B cell (primary cell): ENCODE measurements around the gene SLC2A10. TPM values are rescaled to one million over a fixed set of nuclear protein-coding genes. Genes with fewer than 3 reads are reported as not detected.

Experiments used
- ATAC-seq: fragments of 200-7000 bp; cut with Tn5 transposase; one replicate; pipeline ENCODE4 v1.10.0; 2021; ENCODE audit warnings: low read depth, mild to moderate bottlenecking, moderate number of reproducible peaks, moderate library complexity
- CTCF ChIA-PET: fragments of 350-600 bp; sonication (Branson Sonifier 250); formaldehyde crosslinking; loops from one replicate; lab custom pipeline; 2021; ENCODE audit warnings: antibody characterized with exemption, inconsistent platforms; lab: Charles Lee
- POLR2A ChIA-PET: fragments of 350-600 bp; sonication (Branson Sonifier 250); formaldehyde crosslinking; loops from one replicate; lab custom pipeline; 2021; ENCODE audit warnings: antibody characterized with exemption; lab: Charles Lee
- DNase-seq: peaks from one replicate; pipeline ENCODE4 v3.0.0; 2013
- H2AFZ ChIP-seq: 2 replicates; pipeline ENCODE4 v1.6.1; 2012; ENCODE audit warnings: mild to moderate bottlenecking, low read depth, low read length; ENCODE audit not compliant: insufficient read depth, poor library complexity, severe bottlenecking
- H3K27ac ChIP-seq, 2 donors: 1 replicate in 1 of 2; 2 replicates in 1 of 2; pipeline ENCODE4 v1.5.1; 2012 to 2013; ENCODE audit warnings: low read length in 2 of 2, mild to moderate bottlenecking in 2 of 2, moderate library complexity in 1 of 2
- H3K27me3 ChIP-seq, 4 experiments: fragments of 200-600 bp in 1 of 4; sonication (generic) in 1 of 4; replicated peaks in 1 of 4; 1 replicate in 2 of 4; 2 replicates in 2 of 4; pipeline versions ENCODE4 v1.6.1 to v1.7.0; 2013 to 2016; ENCODE audit warnings: low read length in 3 of 4, mild to moderate bottlenecking in 2 of 4, mixed read lengths in 1 of 4, moderate library complexity in 1 of 4; ENCODE audit not compliant: insufficient read depth in 4 of 4, control insufficient read depth in 3 of 4; ENCODE audit errors: control extremely low read depth in 1 of 4
- H3K36me3 ChIP-seq, 2 experiments: replicated peaks in 1 of 2; 1 replicate in 1 of 2; 2 replicates in 1 of 2; pipeline versions ENCODE4 v1.6.1 to v1.7.1; 2013; ENCODE audit warnings: low read length in 1 of 2; ENCODE audit not compliant: insufficient read depth in 2 of 2, control insufficient read depth in 1 of 2; ENCODE audit errors: control extremely low read depth in 1 of 2, extremely low read depth in 1 of 2
- H3K4me1 ChIP-seq, 2 donors: fragments of 200-600 bp in 1 of 2; sonication (generic) in 1 of 2; 1 replicate in 1 of 2; 2 replicates in 1 of 2; pipeline versions ENCODE4 v1.5.1 to v1.6.1; 2013 to 2017; ENCODE audit warnings: low read length in 2 of 2; ENCODE audit not compliant: control insufficient read depth in 2 of 2, insufficient read depth in 2 of 2
- H3K4me2 ChIP-seq: replicated peaks from 2 replicates; pipeline ENCODE3; 2012; ENCODE audit warnings: mild to moderate bottlenecking, low read depth, low read length; ENCODE audit not compliant: poor library complexity, severe bottlenecking
- H3K4me3 ChIP-seq, 5 experiments: fragments of 200-600 bp in 1 of 5; sonication (generic) in 1 of 5; 1 replicate in 3 of 5; 2 replicates in 2 of 5; pipeline versions ENCODE4 v1.5.1 to v1.7.0; 2011 to 2016; ENCODE audit warnings: low read length in 4 of 5, mild to moderate bottlenecking in 4 of 5, low read depth in 2 of 5, control low read depth in 1 of 5, moderate library complexity in 1 of 5; ENCODE audit not compliant: insufficient read depth in 1 of 5; ENCODE audit errors: control extremely low read depth in 1 of 5, extremely low read depth in 1 of 5
- H3K79me2 ChIP-seq: fragments of 200-600 bp; sonication (generic); one replicate; pipeline ENCODE4 v1.6.0; 2016; ENCODE audit warnings: low read length; ENCODE audit not compliant: control insufficient read depth, insufficient read depth
- H3K9ac ChIP-seq: fragments of 200-600 bp; sonication (generic); 2 replicates; pipeline ENCODE4 v1.6.1; 2017; ENCODE audit warnings: mild to moderate bottlenecking, low read length, moderate library complexity
- H3K9me3 ChIP-seq, 3 donors: one replicate each; pipeline versions ENCODE4 v1.6.1 to v1.7.1; 2013; ENCODE audit warnings: low read length in 2 of 3; ENCODE audit not compliant: control insufficient read depth in 2 of 3, insufficient read depth in 1 of 3; ENCODE audit errors: control extremely low read depth in 1 of 3
- H4K20me1 ChIP-seq: 2 replicates; pipeline ENCODE4 v1.6.0; 2012; ENCODE audit warnings: mild to moderate bottlenecking, low read length; ENCODE audit not compliant: insufficient read depth, control insufficient read depth, poor library complexity, severe bottlenecking
- H3K27ac Mint-ChIP-seq: one replicate; pipeline ENCODE4 v1.8.0; 2021; ENCODE audit warnings: mixed read lengths
- H3K27me3 Mint-ChIP-seq: one replicate; pipeline ENCODE4 v1.8.0; 2021; ENCODE audit warnings: mixed read lengths
- H3K4me1 Mint-ChIP-seq: one replicate; pipeline ENCODE4 v1.8.0; 2021; ENCODE audit warnings: mixed read lengths
- H3K4me3 Mint-ChIP-seq: one replicate; pipeline ENCODE4 v1.8.0; 2021; ENCODE audit warnings: mixed read lengths
- H3K9me3 Mint-ChIP-seq: one replicate; pipeline ENCODE4 v1.8.0; 2022; ENCODE audit warnings: mixed read lengths; ENCODE audit not compliant: insufficient read depth
- CTCF ChIP-seq: fragments of 200-600 bp; IDR thresholded peaks from one replicate; pipeline ENCODE4 v1.8.0; 2022; ENCODE audit warnings: antibody characterized with exemption, mild to moderate bottlenecking
- EZH2 ChIP-seq: IDR thresholded peaks from 2 replicates; pipeline ENCODE4 v1.6.1; 2012; ENCODE audit warnings: borderline replicate concordance, low read depth, mild to moderate bottlenecking, moderate library complexity, low read length; ENCODE audit not compliant: insufficient read depth, poor library complexity, severe bottlenecking
- WGBS: methylation state at CpG from one replicate; pipeline ENCODE4 v1.1.5; 2013; ENCODE audit warnings: missing lambda C conversion rate; ENCODE audit not compliant: insufficient coverage; 5-methylcytosine and 5-hydroxymethylcytosine counted together
- intact Hi-C: fragments of 100-400 bp; cut with micrococcal nuclease; formaldehyde crosslinking; loops from one replicate; pipeline ENCODE4 v1.10.0; 2022
- polyA plus RNA-seq: library from polyadenylated mRNA; depleted of rRNA; stranded (reverse); fragments of >200 nt; gene quantifications from 2 replicates; pipeline ENCODE4 v1.2.3, GENCODE V29; 2012
- total RNA-seq, 2 donors: library from RNA; stranded (reverse); fragments of 120-200 nt in 1 of 2; gene quantifications; 1 replicate in 1 of 2; 2 replicates in 1 of 2; pipeline versions ENCODE4 v1.2.3 to v1.2.4, GENCODE V29; 2013 to 2022

The SLC2A10 gene
- total and polyA plus RNA-seq, 2 donors (not counting 1 experiment from before 2014, with no cell fraction given), result not detected

DNA sequence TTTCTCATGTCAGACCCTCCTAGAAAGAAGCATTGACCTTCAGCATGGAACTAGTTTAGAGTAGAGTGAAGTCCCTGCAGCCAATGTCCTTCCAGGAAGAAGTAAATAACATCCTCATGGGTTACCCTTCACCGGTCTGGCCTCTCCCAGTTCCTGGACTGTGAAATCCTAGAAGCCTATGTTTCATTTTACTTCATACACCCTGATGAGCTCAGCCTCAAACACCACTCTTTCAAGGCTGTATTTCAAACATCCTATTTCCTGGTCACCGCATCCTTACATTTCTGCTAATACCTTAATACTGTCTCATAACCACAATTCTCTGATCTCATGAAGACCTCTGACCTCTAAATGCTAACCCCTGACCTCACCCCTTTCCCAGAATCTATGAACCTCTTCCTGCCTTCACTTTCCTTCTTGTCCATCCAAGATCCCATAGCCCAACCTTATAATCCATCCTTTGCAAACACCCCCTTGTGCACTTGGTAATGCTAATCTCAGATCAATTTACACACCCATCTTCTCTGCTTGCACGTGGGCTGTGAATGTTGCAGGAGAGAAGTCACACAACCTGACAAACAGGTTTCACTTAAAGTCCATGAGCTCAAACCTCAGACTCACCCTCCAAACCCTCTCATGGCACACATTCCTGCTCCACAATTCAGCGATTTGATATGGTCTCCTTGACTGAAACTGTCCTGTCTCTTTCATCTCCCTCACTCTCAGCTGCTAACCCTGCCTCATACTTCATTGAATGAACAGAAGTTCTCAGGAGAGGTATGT is 30.2 kb downstream of the SLC2A10 start:
- no peaks in the 10 kb centered on the region for H3K36me3 ChIP-seq
- no peaks in the 10 kb centered on the region for H3K4me1 ChIP-seq
- H2AFZ ChIP-seq, result no peak overlapping the region
- ATAC-seq, result no peak
- no peaks in the 10 kb centered on the region for H3K79me2 ChIP-seq
- no peak overlapping the region for H3K27ac ChIP-seq
- peaks cover 40% of the 10 kb centered on the region for H3K27me3 Mint-ChIP-seq
- H3K9me3 ChIP-seq, result peaks cover 0 to 6% (median 5%) of the 10 kb centered on the region in 3 donors
- H3K9me3 Mint-ChIP-seq, result peaks cover 3% of the 10 kb centered on the region
- no peaks in the 10 kb centered on the region for H4K20me1 ChIP-seq
- no peak overlapping the region for H3K4me2 ChIP-seq
- no peak for DNase-seq
- H3K27me3 ChIP-seq, result peaks cover 0 to 12% (median 6%) of the 10 kb centered on the region in 4 experiments
- TF ChIP-seq EZH2 (no peak), CTCF (no peak)
- no peak overlapping the region for H3K27ac Mint-ChIP-seq
- no peaks in the 10 kb centered on the region for H3K4me1 Mint-ChIP-seq
- H3K4me3 ChIP-seq, result no peak overlapping the region
- WGBS, result 77% methylated on average over 4 of the region's 4 CpGs
- H3K4me3 Mint-ChIP-seq, result no peak overlapping the region
- H3K9ac ChIP-seq, result no peak overlapping the region
- intact Hi-C loops, result no loop called here
- ChIA-PET POLR2A (no interaction called here), CTCF (no interaction called here)

DNA sequence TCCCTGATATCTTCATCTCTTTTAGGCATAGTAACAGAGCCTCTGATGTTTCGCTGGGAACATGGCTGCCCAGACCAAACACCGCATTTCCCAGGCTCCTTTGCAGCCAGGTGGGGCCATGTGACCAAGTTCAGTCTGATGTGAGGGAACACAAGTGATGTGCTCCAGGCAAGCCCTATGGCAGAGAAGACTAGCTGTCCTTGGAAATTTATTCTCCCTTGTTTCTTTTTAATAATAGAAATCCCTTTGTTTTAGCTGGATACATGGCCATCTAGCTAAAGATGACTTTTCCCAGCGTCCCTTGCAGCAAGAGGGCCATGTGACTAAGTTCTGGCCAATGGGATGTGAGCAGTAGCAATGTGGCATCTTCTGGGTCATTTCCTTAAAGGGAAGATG is 30.8 kb downstream of the SLC2A10 start:
- peaks cover 0 to 10% (median 6%) of the 10 kb centered on the region in 4 experiments for H3K27me3 ChIP-seq
- Mint-ChIP-seq H3K27me3 (peaks cover 42% of the 10 kb centered on the region), H3K4me1 (no peaks in the 10 kb centered on the region), H3K4me3 (no peak overlapping the region), H3K27ac (no peak overlapping the region), H3K9me3 (peaks cover 3% of the 10 kb centered on the region)
- no peak overlapping the region for H2AFZ ChIP-seq
- H3K4me2 ChIP-seq, result no peak overlapping the region
- ChIA-PET CTCF (no interaction called here), POLR2A (no interaction called here)
- intact Hi-C loops, result no loop called here
- no peaks in the 10 kb centered on the region for H3K4me1 ChIP-seq
- H4K20me1 ChIP-seq, result no peaks in the 10 kb centered on the region
- no peak overlapping the region for H3K4me3 ChIP-seq
- H3K36me3 ChIP-seq, result no peaks in the 10 kb centered on the region
- ATAC-seq, result no peak
- no peak overlapping the region for H3K9ac ChIP-seq
- no peaks in the 10 kb centered on the region for H3K79me2 ChIP-seq
- TF ChIP-seq CTCF (no peak), EZH2 (no peak)
- H3K27ac ChIP-seq, result no peak overlapping the region
- H3K9me3 ChIP-seq, result peaks cover 0 to 6% (median 5%) of the 10 kb centered on the region in 3 donors
- DNase-seq, result no peak
- 80% methylated on average over 2 of the region's 3 CpGs for WGBS
